DND-41 (cell line): Measurements from ENCODE around the gene CEP63.

Experiments used
- ATAC-seq: fragments of 200-7000 bp; cut with Tn5 transposase; 3 replicates; pipeline ENCODE4 v1.9.1; 2021; ENCODE audit warnings: low read depth; ENCODE audit not compliant: insufficient read depth
- DNase-seq: peaks from one replicate; pipeline ENCODE4 v3.0.0-alpha.2; 2020
- H2AFZ ChIP-seq: 2 replicates; pipeline ENCODE4 v1.6.0; 2012; ENCODE audit warnings: low read depth, low read length
- H3K27ac ChIP-seq: 2 replicates; pipeline ENCODE4 v1.5.1; 2012; ENCODE audit warnings: low read length, inconsistent platforms
- H3K27me3 ChIP-seq: fragments of 200-600 bp; sonication (generic); 2 replicates; pipeline ENCODE4 v1.6.0; 2012; ENCODE audit warnings: low read length, mild to moderate bottlenecking, inconsistent platforms; ENCODE audit not compliant: insufficient read depth, poor library complexity
- H3K36me3 ChIP-seq: 2 replicates; pipeline ENCODE4 v1.5.1; 2012; ENCODE audit warnings: low read length, inconsistent platforms; ENCODE audit not compliant: insufficient read depth
- H3K4me1 ChIP-seq: 2 replicates; pipeline ENCODE4 v1.5.1; 2012; ENCODE audit warnings: mild to moderate bottlenecking, low read length; ENCODE audit not compliant: insufficient read depth
- H3K4me2 ChIP-seq: 2 replicates; pipeline ENCODE4 v1.6.0; 2012; ENCODE audit warnings: mild to moderate bottlenecking, moderate library complexity, low read length, inconsistent platforms; ENCODE audit not compliant: insufficient read depth
- H3K4me3 ChIP-seq, 2 experiments: fragments of 200-600 bp in 1 of 2; shearing (Covaris generic) in 1 of 2; 2 replicates each; pipeline ENCODE4 v1.5.1; 2012 to 2016; ENCODE audit warnings: inconsistent platforms in 2 of 2, low read length in 2 of 2, mild to moderate bottlenecking in 2 of 2, low read depth in 1 of 2, moderate library complexity in 1 of 2
- H3K79me2 ChIP-seq: 2 replicates; pipeline ENCODE4 v1.6.0; 2012; ENCODE audit warnings: low read length, inconsistent platforms; ENCODE audit not compliant: insufficient read depth
- H3K9ac ChIP-seq: 2 replicates; pipeline ENCODE4 v1.6.0; 2012; ENCODE audit warnings: low read depth, mild to moderate bottlenecking, inconsistent platforms, low read length, moderate library complexity
- H3K9me3 ChIP-seq: 2 replicates; pipeline ENCODE4 v1.5.1; 2012; ENCODE audit warnings: low read length, moderate library complexity, mild to moderate bottlenecking, inconsistent platforms; ENCODE audit not compliant: insufficient read depth, severe bottlenecking
- H4K20me1 ChIP-seq: 2 replicates; pipeline ENCODE4 v1.6.0; 2012; ENCODE audit warnings: low read length; ENCODE audit not compliant: insufficient read depth
- CTCF ChIP-seq: IDR thresholded peaks from 2 replicates; pipeline ENCODE4 v1.5.1; 2012; ENCODE audit warnings: borderline replicate concordance, low read length, moderate library complexity, mild to moderate bottlenecking; ENCODE audit not compliant: poor library complexity, severe bottlenecking; ENCODE audit errors: extremely low read depth
- EZH2 ChIP-seq: IDR thresholded peaks from 3 replicates; pipeline ENCODE4 v1.6.1; 2012; ENCODE audit warnings: borderline replicate concordance, low read depth, mild to moderate bottlenecking, moderate library complexity, low read length, inconsistent platforms; ENCODE audit not compliant: severe bottlenecking

CEP63 gene

GRCh38 chr3:134485718-134486576, at the start of gene CEP63, which contains the start of gene ANAPC13:
Gene CEP63 (plus strand): TSS chr3:134486057. CDS start chr3:134495321, 9,264 bp downstream.
Gene ANAPC13 (minus strand): TSS chr3:134485985. CDS start chr3:134482904, 3,081 bp downstream.
- Histone ChIP-seq H3K4me3 (peak within 1 kb of the TSS; percentile 88 to 91), H4K20me1 (no peaks in the 10 kb centered on the region), H3K79me2 (peaks cover 75% of the 10 kb centered on the region), H2AFZ (peak within 1 kb of the TSS; percentile 79), H3K27ac (peak within 1 kb of the TSS; percentile 92), H3K9me3 (no peaks in the 10 kb centered on the region), H3K27me3 (no peaks in the 10 kb centered on the region), H3K4me2 (peak within 1 kb of the TSS; percentile 78), H3K9ac (peak within 1 kb of the TSS; percentile 94), H3K4me1 (peaks cover 37% of the 10 kb centered on the region), H3K36me3 (peaks cover 32% of the 10 kb centered on the region)
- TF ChIP-seq EZH2: no peak
- no peak for TF ChIP-seq CTCF
- ATAC-seq: peak; percentile 84
- DNase-seq: peak; percentile 97

- no peak for TF ChIP-seq CTCF
- H3K27ac ChIP-seq: no peak overlapping the region
- no peaks in the 10 kb centered on the region for H3K9me3 ChIP-seq
- H3K4me1 ChIP-seq: no peaks in the 10 kb centered on the region
- H3K36me3 ChIP-seq: no peaks in the 10 kb centered on the region
- H3K9ac ChIP-seq: no peak overlapping the region
- H3K4me2 ChIP-seq: no peak overlapping the region
- H3K4me3 ChIP-seq: no peak overlapping the region
- H3K79me2 ChIP-seq: no peaks in the 10 kb centered on the region
- DNase-seq (no peak), ATAC-seq (no peak)
- H3K27me3 ChIP-seq: peaks cover 10% of the 10 kb centered on the region
- H4K20me1 ChIP-seq: no peaks in the 10 kb centered on the region
- no peak overlapping the region for H2AFZ ChIP-seq
Measured at GRCh38 chr3:134437211-134437752, 48.6 kb upstream of the CEP63 start.

DNA sequence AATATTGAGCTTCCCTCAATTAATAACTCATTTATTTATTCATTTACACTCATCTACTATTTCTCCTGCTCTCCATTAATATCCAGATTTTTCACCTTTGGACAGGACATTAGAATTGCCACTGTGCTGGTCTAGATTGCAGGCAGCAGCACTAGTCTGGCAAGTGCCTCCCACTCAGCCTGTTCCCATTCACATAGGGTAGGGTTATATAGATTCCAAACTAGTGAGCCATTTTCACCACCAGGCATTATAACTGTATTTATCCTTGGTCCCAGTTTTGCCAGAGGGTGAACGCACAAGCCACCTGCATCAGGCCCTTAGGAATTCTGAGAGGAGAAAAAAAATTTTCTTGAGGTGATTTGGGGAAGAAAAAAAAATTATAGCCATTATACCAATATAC, 44.5 kb upstream of the CEP63 start:
- H3K9ac ChIP-seq: no peak overlapping the region
- H3K79me2 ChIP-seq: no peaks in the 10 kb centered on the region
- H3K4me2 ChIP-seq: no peak overlapping the region
- no peaks in the 10 kb centered on the region for H3K4me1 ChIP-seq
- TF ChIP-seq CTCF: no peak
- TF ChIP-seq EZH2: no peak
- H2AFZ ChIP-seq: no peak overlapping the region
- no peak overlapping the region for H3K27ac ChIP-seq
- DNase-seq: no peak
- H4K20me1 ChIP-seq: no peaks in the 10 kb centered on the region
- H3K36me3 ChIP-seq: no peaks in the 10 kb centered on the region
- ATAC-seq: no peak
- no peak overlapping the region for H3K4me3 ChIP-seq
- H3K9me3 ChIP-seq: no peaks in the 10 kb centered on the region
- H3K27me3 ChIP-seq: peaks cover 4% of the 10 kb centered on the region
